HG03280 (cell line): Measurements from ENCODE around the gene RREB1.
A peak's percentile ranks its signal among the peaks of the same experiment; 100 is the strongest.
"Not testable (repeated sequence)": the region's sequence is repeated elsewhere in the genome, so short reads cannot be mapped to it uniquely, and the experiment has no call there.

Experiments used
- ATAC-seq: cut with Tn5 transposase; IDR thresholded peaks from one replicate; pipeline ENCODE4 v1.9.1; 2021; ENCODE audit warnings: mild to moderate bottlenecking, moderate library complexity; ENCODE audit not compliant: unreplicated experiment

Gene RREB1

DNA sequence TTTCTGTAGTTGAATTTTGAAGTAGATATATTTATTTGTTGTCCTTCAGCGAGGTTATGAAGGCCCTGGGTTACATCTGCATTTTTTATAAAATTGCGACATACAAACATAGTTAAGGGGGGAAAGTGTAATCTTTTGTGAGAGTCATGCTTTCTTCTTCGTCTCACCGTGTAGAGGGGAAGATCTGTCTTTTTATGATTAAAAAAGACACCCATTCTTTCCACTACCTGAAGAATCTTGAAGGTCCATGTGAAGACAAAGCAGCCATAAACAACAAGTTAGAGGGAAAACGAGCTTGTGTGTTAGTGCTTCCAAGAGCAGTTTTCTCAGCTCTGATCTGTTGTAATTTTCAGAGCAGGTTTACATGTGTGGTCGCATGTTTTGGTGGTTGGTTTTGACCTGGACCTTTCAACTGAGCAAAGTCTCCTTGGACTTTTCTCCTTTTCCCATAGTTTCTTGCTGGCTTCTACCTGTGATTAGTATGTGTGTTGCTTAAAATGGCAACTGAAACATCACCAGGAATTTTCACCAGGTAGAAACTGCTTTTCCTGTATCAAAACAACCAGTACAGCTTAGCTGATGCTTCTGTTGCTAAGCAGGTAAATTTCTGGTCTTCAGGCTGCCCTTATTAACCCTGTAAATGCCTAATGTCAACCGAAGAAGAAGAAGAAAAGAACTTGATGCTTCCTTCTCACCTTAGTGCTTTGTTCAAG lies 37.3 kb downstream of the RREB1 start:
- no peak for ATAC-seq

GRCh38 chr6:7145585-7145884 lies 37.8 kb downstream of the RREB1 start:
- ATAC-seq: no peak

DNA sequence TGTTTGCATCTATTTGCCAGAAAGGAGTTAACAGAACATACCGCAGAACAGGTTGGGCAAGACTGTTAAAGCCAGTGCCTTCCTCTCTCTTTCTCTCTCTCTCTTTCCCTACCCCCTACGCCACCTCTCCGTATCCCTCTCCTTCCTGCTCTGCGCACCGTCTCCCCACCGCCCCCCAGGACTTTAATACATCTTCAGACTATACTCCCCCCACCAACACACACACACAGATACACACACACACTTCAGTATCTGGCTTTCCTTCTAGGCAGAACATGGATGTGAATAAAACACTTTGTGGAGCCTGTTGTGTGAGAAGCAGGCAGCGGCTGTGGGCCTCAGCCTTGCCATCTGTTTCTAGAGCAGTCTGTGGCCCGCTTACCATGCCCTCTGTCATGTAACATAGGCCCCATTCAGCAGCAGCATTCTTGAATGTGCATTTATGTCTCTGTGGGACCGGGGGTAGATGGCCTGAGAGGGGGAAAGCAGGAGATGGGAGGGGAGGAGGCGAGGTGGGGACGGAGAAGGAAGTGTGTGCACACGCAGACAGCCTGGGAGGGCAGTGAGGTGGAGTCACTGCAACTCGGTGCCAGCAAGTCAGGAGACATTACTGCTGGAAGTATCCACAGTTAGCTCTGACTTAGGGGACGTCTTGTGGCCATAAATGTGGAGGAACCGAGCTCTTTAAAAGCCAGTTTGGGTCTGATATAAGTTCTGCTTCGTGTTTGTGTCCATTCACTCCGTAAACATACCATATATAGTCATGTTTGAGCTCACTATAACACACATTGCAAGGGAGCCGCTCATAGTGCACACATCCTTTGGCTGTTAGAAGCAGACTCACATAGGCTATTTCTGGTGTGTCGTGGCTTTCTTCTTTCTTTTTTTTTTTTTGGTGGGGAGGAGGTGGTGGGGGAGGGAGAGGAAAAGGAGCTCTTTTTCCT lies 38.4 kb downstream of the RREB1 start:
- no peak for ATAC-seq

- ATAC-seq: no peak
Measured at GRCh38 chr6:7147051-7147671, 39.4 kb downstream of the RREB1 start.

- no peak for ATAC-seq
Measured at GRCh38 chr6:7148100-7148822, 40.5 kb downstream of the RREB1 start.

DNA sequence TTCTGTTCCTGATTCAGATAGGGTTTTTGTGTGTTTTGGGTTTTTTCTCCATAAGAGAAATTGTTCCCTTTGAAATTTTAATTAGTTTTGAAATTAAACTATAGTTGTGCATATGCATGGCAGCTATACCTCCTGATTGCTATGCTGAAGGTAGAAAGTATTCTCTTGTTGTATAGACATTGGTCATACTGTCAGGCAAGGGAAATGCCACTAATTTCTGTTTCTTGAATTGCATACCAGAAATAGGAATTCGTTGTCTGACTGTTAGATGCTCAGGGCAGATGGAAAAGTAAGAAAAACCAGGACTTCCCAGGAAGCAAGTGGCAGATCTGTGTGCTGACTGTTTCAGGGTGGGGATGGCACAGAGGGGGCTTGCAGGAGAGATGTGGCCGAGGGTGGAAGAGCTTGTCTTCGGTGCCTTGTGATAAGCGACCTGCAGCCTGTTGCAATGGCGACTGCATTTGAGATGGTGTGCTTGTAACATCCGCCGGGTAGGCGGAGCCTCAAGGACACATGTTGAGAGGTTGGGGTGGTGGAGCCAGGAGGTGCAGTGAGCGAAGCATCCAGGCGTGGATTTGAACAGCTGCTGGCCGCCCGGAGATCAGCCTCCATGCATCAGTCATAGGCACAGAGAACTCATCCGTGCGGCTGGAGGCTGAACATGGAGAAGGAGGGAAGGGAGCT lies 42.8 kb downstream of the RREB1 start:
- no peak for ATAC-seq

- ATAC-seq: no peak
Measured at GRCh38 chr6:7151381-7151780, 43.6 kb downstream of the RREB1 start.

- ATAC-seq: no peak
Measured at GRCh38 chr6:7152462-7152861, 44.7 kb downstream of the RREB1 start.

- ATAC-seq: no peak
Measured at GRCh38 chr6:7153789-7154188, 46.0 kb downstream of the RREB1 start.

DNA sequence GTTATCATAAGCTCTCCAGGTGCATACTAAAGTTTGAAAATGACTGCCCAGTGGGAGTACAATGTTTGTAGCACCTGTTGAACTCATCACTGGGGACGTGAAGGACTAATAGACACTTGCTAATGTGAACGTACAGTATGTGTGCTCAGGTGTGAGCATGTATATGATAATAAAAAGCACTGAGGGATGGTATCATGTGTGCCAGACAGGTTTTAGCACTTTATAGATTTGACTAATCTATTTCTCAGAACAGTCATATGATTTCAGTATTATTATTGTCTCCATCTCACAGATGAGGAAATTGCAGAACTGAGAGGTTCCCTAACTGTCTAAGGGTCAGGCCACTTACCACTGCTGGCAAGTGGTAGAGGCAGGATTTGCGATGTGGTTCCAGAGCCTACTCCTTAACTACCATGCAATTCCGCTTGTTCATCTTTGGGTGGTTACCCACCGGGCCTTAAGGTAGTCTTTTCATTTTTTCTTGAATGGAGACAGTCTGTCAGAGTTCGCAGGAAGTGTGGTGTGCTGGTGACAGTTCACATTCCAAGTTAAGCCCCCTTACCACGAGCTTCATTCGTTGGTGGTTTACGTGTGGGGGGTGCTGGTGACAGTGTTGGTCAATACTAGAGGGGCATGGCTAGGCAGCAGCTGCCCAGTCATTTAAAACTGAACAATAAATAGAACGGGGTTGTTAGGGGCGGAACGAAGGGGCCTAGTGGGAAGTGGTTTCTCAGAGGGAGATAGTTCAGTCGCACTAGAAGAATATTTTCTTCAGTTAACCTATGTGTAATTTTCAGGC lies 46.8 kb downstream of the RREB1 start:
- ATAC-seq: peak; percentile 62

- ATAC-seq: peak; percentile 42
Measured at GRCh38 chr6:7155871-7156579, 48.3 kb downstream of the RREB1 start.

GRCh38 chr6:7156643-7157278 lies 49.0 kb downstream of the RREB1 start:
- no peak for ATAC-seq

- ATAC-seq: not testable (repeated sequence)
Measured at GRCh38 chr6:7157307-7157706, 49.5 kb downstream of the RREB1 start.

DNA sequence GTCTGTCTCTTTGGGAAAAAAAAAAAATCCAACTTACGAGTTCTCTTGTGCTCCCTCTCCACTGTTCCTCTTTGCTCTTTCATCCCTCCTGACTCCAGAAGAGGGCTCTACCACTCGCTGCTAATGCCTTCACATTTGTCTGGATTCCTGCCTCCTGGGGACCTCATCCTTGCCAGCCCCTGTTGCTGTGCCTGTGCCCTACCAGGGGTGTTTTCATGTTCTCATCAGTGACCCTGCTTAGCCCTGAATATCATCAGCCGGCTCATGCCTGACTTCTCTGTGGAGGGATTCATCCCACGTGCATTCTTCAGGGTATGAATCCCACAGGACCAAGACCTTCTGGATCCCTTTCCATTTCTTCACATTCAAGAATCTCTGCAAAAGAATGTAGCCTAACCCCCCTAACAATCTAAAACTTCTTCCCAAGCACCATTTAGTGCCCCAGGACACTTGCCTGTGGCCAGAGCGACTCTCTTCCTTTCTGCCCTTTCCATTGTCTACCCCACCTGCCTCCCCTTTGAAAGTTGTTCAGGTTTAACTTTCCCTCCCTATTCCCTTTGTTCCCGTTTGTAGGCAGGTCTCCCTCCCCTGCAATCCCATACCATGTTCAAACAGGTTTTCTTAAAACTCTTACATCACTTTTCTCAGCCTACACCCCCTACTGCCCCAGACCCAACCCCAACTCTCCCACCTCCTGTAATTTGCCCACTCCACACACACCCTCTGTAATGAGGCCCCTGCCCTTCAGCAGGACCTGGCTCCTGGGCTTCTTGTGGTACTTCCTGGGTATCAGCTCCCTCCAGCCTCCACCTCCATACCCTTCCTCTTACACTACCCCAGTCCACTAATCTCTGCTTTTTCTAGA lies 50.2 kb downstream of the RREB1 start:
- no peak for ATAC-seq

DNA sequence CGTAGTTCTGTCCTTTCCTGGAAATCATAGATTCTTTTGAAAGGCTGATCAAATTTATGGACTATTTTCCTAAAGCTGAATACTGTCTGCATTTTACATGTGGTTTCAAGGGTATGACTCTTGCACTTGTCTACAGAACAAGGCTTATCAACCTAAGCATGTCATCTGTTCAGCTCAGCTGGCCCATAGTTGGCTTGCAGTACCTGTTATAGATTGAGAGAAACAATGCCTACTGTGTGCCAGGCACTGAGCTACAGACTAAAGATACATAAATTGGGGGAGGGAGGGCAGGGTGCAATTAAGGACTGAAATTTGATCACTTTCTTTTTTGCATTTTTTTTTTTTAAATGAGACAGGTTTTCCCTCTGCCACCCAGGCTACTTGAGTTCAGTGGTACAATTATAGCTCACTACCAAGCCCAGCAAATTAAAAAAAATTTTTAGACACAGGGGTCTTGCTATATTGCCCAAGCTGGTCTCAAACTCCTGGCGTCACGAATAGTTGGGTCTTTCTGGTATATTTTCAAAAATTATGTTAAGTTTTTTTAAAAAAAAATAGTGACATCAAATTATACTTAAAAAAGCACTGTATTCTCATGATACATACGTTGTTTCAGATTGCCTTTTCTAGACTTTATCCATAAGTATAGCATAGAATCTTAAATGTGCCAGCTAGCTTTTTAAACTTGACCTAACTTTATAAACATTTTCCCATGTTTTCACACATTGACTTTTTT lies 52.2 kb downstream of the RREB1 start:
- no peak for ATAC-seq

DNA sequence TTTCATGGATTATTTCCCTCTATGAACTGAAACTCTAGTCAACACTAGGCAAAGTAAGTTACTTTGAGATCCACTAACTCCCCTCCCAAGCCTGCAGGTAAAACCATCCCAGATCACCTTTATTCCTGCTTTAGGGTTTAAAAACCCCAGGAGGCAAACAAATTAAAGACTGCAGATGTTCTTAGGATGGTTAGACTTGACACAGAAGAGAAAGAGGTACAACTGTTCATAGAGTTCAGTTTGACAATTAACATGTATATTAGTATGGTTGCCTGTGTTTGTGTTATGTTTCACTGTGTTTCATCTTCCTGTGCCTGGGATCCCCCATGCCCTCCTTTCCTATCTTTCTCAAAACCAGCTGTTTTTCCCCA lies 53.5 kb downstream of the RREB1 start:
- ATAC-seq: no peak

DNA sequence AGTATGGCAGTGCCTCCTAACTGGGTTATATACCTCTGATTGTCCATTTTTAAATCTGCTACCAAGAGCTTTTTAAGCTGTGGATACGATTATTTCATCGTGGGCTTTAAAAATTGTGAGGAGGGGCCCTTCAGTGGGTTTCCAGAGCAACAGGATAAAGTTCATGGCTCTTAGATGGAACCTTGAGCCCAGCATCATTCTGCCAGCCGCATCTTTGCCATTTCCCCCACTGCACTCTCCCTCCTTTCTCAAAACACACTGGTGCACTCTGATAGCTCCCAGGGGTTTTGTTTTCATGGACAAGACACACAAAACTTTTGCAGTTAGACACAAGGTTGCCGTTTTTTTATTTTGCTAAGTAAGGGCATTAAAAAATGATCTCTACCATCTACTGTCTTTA lies 54.1 kb downstream of the RREB1 start:
- ATAC-seq: no peak
